Measurements from ENCODE around the gene GRIA3.

GRCh38 chrX:123518791-123519190 lies 334.7 kb downstream of the GRIA3 start:
- TF ChIP-seq POLR2A (IDR thresholded peaks at IDR 0.05) = no peak
- TF ChIP-seq, protein P1, sequence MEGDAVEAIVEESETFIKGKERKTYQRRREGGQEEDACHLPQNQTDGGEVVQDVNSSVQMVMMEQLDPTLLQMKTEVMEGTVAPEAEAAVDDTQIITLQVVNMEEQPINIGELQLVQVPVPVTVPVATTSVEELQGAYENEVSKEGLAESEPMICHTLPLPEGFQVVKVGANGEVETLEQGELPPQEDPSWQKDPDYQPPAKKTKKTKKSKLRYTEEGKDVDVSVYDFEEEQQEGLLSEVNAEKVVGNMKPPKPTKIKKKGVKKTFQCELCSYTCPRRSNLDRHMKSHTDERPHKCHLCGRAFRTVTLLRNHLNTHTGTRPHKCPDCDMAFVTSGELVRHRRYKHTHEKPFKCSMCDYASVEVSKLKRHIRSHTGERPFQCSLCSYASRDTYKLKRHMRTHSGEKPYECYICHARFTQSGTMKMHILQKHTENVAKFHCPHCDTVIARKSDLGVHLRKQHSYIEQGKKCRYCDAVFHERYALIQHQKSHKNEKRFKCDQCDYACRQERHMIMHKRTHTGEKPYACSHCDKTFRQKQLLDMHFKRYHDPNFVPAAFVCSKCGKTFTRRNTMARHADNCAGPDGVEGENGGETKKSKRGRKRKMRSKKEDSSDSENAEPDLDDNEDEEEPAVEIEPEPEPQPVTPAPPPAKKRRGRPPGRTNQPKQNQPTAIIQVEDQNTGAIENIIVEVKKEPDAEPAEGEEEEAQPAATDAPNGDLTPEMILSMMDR (IDR thresholded peaks at IDR 0.05) = no peak
